VCaP (cell line): ENCODE results near the gene ICE1.

ENCODE experiments used
- H3K27ac ChIP-seq: fragments of 450-650 bp; 2 replicates; pipeline ENCODE4 v1.5.1; 2017
- TF ChIP-seq, protein P1 (sequence below): fragments of 450-650 bp; conservative IDR thresholded peaks from 2 replicates; pipeline ENCODE4 v1.5.1; 2017; ENCODE audit warnings: mild to moderate bottlenecking, moderate library complexity

The ICE1 gene

DNA sequence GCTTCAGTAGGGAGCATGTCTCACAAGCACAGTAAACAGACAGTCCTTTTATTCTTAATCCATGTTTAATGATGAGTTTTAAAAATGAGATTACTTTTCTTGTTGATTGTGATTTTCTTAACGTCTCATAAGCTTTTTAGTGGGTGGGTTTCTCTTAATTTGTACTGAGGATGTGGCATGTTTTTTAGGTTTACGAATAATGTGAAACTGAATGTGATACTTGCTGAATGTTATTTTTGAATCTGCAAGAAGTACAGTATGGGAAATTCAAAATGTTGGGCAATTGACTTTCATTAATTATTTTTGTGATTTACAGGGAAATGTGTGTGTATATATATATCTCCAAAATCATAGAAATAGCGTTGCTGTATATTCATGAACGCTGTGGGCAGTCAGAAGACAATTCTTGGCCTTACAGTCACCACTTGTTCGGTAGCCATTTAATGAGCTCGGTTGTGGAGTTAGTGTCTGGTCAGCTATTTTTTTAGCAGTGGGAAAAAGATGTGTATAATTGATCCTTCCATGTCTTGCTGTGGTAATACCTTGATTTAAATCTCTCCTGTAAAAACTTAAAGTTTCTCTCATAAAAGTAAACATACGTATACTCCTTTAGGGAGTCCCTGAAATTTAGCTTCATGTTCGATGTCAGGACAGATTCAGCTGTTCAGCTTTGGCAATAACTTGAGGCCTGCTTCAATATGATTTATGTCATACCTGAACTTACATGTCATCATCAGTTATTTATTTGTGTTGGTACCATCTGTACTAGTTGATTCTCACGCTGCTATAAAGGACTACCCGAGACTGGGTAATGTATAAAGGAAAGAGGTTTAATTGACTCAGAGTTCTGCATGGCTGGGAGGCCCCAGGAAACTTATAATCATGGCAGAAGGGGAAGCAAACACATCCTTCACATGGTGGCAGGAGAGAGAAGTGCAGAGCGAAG is 15.0 kb downstream of the ICE1 start:
- TF ChIP-seq, protein P1, sequence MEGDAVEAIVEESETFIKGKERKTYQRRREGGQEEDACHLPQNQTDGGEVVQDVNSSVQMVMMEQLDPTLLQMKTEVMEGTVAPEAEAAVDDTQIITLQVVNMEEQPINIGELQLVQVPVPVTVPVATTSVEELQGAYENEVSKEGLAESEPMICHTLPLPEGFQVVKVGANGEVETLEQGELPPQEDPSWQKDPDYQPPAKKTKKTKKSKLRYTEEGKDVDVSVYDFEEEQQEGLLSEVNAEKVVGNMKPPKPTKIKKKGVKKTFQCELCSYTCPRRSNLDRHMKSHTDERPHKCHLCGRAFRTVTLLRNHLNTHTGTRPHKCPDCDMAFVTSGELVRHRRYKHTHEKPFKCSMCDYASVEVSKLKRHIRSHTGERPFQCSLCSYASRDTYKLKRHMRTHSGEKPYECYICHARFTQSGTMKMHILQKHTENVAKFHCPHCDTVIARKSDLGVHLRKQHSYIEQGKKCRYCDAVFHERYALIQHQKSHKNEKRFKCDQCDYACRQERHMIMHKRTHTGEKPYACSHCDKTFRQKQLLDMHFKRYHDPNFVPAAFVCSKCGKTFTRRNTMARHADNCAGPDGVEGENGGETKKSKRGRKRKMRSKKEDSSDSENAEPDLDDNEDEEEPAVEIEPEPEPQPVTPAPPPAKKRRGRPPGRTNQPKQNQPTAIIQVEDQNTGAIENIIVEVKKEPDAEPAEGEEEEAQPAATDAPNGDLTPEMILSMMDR = no peak
- H3K27ac ChIP-seq = no peak overlapping the region

DNA sequence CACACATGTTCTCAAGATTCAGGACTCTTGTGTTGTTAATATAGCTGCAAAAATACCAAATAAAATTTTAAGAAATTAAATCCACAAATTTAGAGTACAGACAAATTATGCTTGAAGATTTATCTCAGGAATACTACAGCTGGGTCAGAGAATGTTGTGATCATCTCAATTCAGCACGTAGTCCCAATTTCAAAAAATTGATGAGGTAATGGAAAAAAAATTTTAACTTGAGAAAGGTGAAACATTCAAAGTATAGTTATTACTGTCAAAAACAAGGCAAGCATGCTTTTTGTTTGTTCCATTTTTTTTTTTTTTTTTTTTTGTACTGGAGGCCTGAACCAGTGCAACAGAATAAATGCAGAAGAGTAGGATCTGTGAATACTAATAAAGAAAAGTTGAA is 29.4 kb downstream of the ICE1 start:
- H3K27ac ChIP-seq = no peak overlapping the region
- TF ChIP-seq, protein P1 = no peak

DNA sequence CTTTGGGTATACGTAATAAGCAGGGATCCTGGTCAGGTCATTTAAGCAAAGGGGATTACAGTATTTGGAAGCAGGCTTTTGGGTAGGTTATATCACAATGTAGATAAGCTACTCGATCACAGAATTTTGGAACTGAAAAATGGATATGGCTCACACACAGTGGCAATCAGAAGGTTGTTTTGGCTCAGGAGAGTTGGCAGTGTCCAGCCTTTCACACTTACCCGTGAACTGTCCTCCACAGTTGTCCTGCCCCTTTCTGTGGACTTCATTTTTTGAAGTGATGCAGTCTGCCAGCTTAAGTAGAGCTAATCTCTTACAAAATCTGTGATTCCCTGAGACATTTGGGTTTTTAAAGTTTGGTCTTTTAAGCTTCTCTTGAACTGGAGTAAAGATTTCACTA is 30.7 kb downstream of the ICE1 start:
- TF ChIP-seq, protein P1 = no peak
- H3K27ac ChIP-seq = no peak overlapping the region

DNA sequence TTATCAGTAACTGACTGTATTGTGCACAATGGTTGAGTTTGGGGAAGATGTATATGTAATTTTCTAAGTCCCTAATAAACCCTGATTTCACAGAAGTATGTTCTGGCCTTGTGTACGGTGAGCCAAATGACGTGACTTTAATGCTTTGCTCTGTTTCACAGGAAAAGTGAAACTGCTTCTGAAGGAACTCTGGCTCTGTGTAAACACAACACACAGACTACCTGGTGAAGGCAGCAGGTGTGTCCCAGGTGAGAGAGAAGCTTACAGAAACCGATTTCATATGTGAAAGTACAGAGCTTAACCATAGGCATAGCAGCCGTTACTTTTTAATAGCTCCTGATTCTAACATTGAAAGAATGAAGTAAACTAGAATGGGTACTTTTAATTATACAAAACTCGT is 31.9 kb downstream of the ICE1 start:
- TF ChIP-seq, protein P1 = no peak
- H3K27ac ChIP-seq = peak overlapping the region; percentile 47

DNA sequence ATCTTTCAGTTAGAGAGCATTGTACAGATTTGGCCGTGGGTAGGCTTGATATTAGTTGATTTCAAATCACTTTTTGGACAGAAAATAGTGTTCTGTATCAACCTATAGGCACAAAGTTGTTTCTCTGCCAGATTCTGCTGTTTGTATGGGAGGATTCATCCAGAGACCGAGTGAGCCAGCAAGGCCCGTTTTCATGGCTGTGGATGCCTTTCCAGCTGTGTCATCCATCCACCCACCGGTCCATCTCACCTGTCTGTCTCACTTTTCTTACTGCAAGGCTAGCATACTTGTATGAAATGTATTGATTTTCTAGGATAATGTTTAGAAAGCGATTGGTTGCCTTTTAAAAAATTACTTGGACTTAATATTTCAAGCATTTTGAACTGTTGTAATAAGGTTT is 34.4 kb downstream of the ICE1 start:
- H3K27ac ChIP-seq = no peak overlapping the region
- TF ChIP-seq, protein P1 = no peak

DNA sequence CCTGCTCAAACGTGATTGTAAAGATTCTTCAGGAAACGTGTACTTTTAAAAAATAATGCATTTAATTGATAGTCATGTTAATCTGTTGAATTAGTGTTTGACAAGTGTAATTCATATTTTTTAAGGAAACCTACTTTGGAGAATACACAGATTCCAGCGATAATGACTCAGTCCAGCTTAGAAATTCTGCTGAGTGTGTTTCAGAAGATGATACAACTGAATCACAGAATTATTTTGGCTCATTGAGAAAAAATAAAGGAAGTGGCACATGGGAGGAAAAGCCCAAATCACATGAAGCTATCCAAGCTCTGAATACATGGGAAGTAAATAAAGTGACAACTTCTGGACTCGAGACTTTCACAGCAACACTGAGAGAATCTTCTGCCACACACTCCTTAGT is 37.8 kb downstream of the ICE1 start:
- no peak overlapping the region for H3K27ac ChIP-seq
- TF ChIP-seq, protein P1 = no peak

DNA sequence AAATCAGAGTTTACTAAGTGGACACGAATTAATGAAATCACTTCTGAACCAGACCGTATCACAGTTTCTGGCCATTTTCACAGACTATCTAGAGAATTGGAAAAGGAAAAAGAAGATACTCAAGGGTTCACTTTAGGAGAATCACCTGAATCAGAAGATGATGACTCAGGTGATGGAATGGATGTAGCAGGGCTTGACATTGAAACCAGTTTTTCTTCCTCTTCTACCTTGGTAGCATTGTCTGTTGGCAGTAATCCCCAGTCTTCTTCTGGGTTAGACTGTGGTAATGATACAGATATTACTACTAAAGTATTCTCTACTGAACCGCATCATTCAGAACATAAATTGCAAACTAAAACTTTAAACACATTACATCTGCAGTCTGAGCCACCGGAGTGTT is 38.5 kb downstream of the ICE1 start:
- no peak overlapping the region for H3K27ac ChIP-seq

More for the DNA sequence above, 38.5 kb downstream of the ICE1 start:
- TF ChIP-seq, protein P1 = no peak
